ENCODE measurements around the gene OSGEP.

The OSGEP gene

DNA sequence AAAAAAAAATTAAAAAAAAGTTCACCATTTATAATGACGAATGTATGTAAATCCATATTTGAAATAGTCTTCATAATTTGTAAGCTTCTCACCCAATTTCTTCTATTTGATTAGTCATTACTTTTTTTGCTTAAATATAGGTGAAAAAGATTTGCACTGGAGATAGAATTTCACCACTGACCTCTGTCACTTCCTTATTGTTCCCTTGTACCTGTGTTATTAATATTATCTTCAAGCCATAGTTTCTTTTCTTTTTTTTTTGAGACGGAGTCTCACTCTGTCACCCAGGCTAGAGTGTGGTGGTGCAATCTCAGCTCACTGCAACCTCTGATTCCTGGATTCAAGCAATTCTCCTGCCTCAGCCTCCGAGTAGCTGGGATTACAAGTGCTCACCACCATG, 57.1 kb downstream of the OSGEP start:
- DNase-seq (ENCODE audit: low spot score), result no peak

All from AG08395 (cell line).